Neural crest cell (in vitro differentiated cells): ENCODE measurements around the gene LY6G5C. TPM values are rescaled to one million over a fixed set of nuclear protein-coding genes. Genes with fewer than 3 reads are reported as not detected.

ENCODE experiments used
- DNase-seq: peaks from one replicate; pipeline ENCODE4 v3.0.0; 2021; ENCODE audit warnings: low read depth, mixed read lengths, low spot score
- H3K27ac Mint-ChIP-seq: one replicate; pipeline ENCODE4 v1.8.0; 2021; ENCODE audit warnings: mild to moderate bottlenecking, mixed read lengths; ENCODE audit not compliant: unreplicated experiment
- H3K27me3 Mint-ChIP-seq: 2 replicates; pipeline ENCODE4 v1.8.0; 2021; ENCODE audit warnings: low read depth, mild to moderate bottlenecking, mixed read lengths
- H3K36me3 Mint-ChIP-seq: 2 replicates; pipeline ENCODE4 v1.8.0; 2021; ENCODE audit warnings: low read depth, mild to moderate bottlenecking, mixed read lengths
- H3K4me1 Mint-ChIP-seq: 2 replicates; pipeline ENCODE4 v1.8.0; 2021; ENCODE audit warnings: mixed read lengths
- H3K4me3 Mint-ChIP-seq: one replicate; pipeline ENCODE4 v1.8.0; 2021; ENCODE audit warnings: mild to moderate bottlenecking, mixed read lengths
- H3K9me3 Mint-ChIP-seq: 2 replicates; pipeline ENCODE4 v1.8.0; 2021; ENCODE audit warnings: mixed read lengths
- total RNA-seq: library from RNA; stranded (reverse); gene quantifications from 2 replicates; pipeline ENCODE4 v1.2.1, GENCODE V29; 2021
- TF ChIP-seq, protein P1 (sequence below): fragments of 200-600 bp; sonication (generic); conservative IDR thresholded peaks from 2 replicates; pipeline ENCODE4 v1.5.0; 2021; ENCODE audit warnings: antibody characterized with exemption, mild to moderate bottlenecking

LY6G5C gene
- total RNA-seq, 1 donor from 2014 or later: 9.1 TPM

DNA sequence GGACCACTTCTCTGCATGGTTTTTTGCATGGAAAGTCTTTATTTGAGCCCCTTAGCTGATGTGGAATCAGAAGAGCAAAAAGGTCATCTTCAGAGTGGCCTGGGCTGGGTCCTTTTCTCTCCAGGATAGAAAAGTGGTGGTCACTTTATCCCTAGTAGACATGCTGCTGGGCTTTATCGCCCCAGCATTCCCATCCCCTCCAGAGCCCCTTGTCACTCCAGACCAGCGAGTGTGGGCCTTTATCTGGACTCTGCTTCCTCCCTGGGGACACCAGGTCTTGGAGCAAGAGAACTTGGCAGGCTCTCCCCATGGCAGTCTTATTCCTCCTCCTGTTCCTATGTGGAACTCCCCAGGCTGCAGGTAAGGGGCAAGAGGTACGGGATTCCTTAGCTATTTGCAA lies 25.7 kb upstream of the LY6G5C start, which contains the start of gene LY6G6F:
Gene LY6G6F, plus strand, starts transcription at position 268 of the 400 bp plus-strand sequence. Its CDS starts 41 bp downstream, at position 309.
- Mint-ChIP-seq H3K4me1 (peaks cover 11% of the 10 kb centered on the region), H3K4me3 (peak within 1 kb of the TSS; percentile 65), H3K36me3 (no peaks in the 10 kb centered on the region), H3K9me3 (no peaks in the 10 kb centered on the region), H3K27ac (no peak within 1 kb of the TSS), H3K27me3 (no peaks in the 10 kb centered on the region)
- TF ChIP-seq, protein P1, sequence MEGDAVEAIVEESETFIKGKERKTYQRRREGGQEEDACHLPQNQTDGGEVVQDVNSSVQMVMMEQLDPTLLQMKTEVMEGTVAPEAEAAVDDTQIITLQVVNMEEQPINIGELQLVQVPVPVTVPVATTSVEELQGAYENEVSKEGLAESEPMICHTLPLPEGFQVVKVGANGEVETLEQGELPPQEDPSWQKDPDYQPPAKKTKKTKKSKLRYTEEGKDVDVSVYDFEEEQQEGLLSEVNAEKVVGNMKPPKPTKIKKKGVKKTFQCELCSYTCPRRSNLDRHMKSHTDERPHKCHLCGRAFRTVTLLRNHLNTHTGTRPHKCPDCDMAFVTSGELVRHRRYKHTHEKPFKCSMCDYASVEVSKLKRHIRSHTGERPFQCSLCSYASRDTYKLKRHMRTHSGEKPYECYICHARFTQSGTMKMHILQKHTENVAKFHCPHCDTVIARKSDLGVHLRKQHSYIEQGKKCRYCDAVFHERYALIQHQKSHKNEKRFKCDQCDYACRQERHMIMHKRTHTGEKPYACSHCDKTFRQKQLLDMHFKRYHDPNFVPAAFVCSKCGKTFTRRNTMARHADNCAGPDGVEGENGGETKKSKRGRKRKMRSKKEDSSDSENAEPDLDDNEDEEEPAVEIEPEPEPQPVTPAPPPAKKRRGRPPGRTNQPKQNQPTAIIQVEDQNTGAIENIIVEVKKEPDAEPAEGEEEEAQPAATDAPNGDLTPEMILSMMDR: no peak
- DNase-seq: no peak

DNA sequence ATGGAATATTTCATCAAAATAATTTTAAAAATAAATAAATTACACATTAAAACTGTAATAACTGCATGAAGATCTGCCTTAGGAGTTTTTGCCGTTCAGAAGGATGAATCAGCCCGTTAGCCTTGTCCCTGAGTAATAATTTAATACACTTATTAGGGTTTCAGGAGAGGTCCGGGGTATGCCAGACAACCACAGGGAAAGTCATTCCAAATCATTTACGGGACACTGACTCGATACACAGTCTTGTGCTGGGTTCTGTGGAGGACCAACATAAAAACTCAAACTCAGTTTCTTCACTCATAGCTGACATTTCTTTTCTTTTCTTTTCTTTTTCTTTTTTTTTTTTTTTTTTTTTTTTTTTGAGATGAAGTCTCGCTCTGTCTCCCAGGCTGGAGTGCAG lies 25.1 kb upstream of the LY6G5C start:
- H3K36me3 Mint-ChIP-seq: no peaks in the 10 kb centered on the region
- DNase-seq: no peak
- H3K27me3 Mint-ChIP-seq: no peaks in the 10 kb centered on the region
- no peak overlapping the region for H3K4me3 Mint-ChIP-seq
- H3K9me3 Mint-ChIP-seq: no peaks in the 10 kb centered on the region
- H3K27ac Mint-ChIP-seq: no peak overlapping the region
- peaks cover 18% of the 10 kb centered on the region for H3K4me1 Mint-ChIP-seq
- TF ChIP-seq, protein P1: no peak

DNA sequence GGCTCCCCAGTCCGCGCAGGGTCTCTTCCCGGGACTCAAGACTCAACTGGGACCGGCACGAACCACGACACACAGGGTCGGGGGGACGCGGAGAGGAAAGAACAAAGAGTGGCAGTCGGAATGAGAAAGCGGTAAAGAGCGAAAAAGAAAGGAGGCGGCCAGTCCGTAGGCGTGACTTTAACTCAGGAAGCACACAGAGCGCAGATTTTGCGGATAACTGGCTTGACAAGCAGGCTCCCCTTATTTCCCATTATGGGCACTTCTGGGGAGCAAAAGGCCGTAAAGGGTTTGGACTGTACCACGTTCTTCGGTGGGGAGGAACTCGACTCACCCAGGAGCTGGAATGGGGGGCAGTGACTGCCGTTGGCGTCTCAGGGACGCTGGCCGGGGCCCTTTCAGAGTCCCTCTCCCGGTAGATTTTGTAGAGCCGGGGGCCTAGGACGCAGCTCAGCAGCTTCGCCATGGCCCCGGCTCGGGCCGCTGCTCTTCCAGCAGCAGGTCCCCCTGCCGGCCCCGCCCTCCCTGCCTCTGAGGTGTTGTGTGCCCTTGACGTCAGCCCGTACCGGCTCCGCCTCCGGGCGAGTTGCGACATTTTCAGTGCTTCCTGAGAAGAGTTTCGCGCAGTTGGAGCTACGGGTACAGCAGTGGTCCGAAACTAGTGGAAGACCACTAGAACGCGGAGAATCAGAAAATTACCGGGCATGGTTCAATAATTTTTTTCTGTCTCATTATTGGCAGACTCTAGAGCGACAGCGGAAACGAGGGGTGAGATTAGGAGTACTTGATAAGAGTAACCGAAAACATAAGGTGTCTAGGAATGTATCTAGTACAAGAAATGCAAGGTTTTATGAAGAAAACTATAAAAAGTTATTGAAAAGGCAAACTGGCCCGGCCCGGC lies 22.2 kb upstream of the LY6G5C start, which contains the start of gene ABHD16A:
Gene ABHD16A, minus strand, starts transcription at position 506 of the 898 bp plus-strand sequence. Its CDS starts 43 bp downstream, at position 463.
- Mint-ChIP-seq H3K4me1 (peaks cover 20% of the 10 kb centered on the region), H3K4me3 (peak within 1 kb of the TSS; percentile 94), H3K27ac (peak within 1 kb of the TSS; percentile 91), H3K9me3 (no peaks in the 10 kb centered on the region), H3K27me3 (no peaks in the 10 kb centered on the region), H3K36me3 (peaks cover under 1% of the 10 kb centered on the region)
- TF ChIP-seq, protein P1: peak; percentile 20
- DNase-seq: peak; percentile 94

DNA sequence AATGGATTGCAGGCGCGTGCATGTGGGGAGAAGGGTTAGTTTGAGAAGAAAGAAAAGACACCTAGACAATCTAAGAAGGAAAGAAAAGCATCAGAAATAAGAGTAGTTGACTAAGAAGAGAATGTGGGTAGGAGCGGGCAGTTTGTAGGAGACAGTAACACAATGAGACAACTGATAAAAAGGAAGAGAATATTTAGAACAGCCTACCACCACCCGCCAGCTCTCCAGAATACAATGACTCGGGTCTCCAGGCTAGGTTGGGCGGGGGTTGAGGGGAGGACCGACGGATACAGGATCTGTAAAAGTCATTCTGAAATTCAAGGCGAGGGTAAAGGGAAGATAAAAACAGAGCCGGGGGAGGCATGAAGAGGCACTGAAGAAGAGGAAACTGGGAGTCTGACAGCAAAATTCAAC lies 21.5 kb upstream of the LY6G5C start:
- TF ChIP-seq, protein P1: no peak
- Mint-ChIP-seq H3K4me1 (peaks cover 20% of the 10 kb centered on the region), H3K27ac (peak overlapping the region; percentile 91), H3K4me3 (peak overlapping the region; percentile 94), H3K27me3 (no peaks in the 10 kb centered on the region), H3K36me3 (peaks cover 5% of the 10 kb centered on the region), H3K9me3 (no peaks in the 10 kb centered on the region)
- no peak for DNase-seq

DNA sequence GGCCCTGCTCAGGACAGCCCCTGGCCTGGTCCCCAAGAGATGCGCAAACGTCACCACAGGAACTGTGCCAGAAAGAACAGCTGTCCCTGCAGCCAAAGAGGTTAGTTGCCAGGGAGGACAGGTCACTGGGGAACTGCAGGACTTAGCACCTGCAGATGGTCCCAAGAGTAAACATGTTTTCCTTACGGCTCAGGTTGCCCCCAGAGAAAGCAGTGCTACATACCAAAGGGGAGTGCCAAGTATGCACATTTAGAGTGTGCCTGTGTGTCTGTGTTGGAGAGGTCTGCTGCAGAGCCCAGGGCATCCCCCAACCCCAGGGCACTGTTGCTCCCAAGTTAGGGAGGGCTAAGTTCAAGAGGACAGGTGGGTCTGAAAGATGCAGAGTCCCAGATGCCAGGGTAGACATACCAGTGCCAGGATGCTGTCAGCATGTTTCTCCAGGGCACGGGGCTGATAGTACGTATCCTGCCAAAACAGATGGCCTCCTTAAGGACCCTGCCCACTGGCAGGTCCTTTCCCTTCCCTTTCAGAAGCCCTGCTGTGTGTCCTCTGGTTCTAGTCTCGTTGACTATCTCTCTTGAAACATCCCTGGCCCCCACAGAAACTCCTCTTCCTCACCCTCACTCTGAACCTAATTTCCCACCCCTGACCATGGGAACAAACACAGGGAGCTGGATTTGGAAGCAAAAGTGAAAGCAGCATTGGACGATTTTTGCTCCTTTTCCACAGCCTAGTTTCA lies 21.0 kb upstream of the LY6G5C start:
- no peak for DNase-seq
- Mint-ChIP-seq H3K4me1 (peaks cover 20% of the 10 kb centered on the region), H3K27me3 (no peaks in the 10 kb centered on the region), H3K27ac (peak overlapping the region; percentile 91), H3K9me3 (no peaks in the 10 kb centered on the region), H3K4me3 (peak overlapping the region; percentile 94), H3K36me3 (peaks cover 5% of the 10 kb centered on the region)
- TF ChIP-seq, protein P1: no peak
